H1 (cell line): Measurements from ENCODE around the gene DOC2A. TPM values are rescaled to one million over a fixed set of nuclear protein-coding genes. Genes with fewer than 3 reads are reported as not detected.

Experiments used
- polyA plus RNA-seq, 7 experiments: library from polyadenylated mRNA; depleted of rRNA in 3 of 7; stranded (reverse) in 5 of 7; unstranded in 2 of 7; fragments of >200 nt in 5 of 7; fragments of 200-250 nt in 2 of 7; gene quantifications; 1 replicate in 5 of 7; 2 replicates in 1 of 7; 4 replicates in 1 of 7; pipeline versions ENCODE4 v1.2.1 to v1.2.3, GENCODE V29; 2011 to 2013; ENCODE audit warnings: missing spikeins in 2 of 7, mixed read lengths in 2 of 7
- total RNA-seq: library from RNA; stranded (reverse); fragmentation: NEBNext Ultra II Directional; extraction: Animal tissue kit (Norgen Biotek cat#: 25700); gene quantifications from 2 replicates; pipeline ENCODE4 v1.2.1, GENCODE V29; 2021
- TF ChIP-seq, protein P1 (sequence below): fragments of 300-600 bp; sonication (generic); IDR thresholded peaks from 2 replicates; pipeline ENCODE4 v1.7.1; 2012; ENCODE audit warnings: low read length, moderate library complexity, mild to moderate bottlenecking, inconsistent platforms; ENCODE audit not compliant: insufficient replicate concordance
- TF ChIP-seq, protein P2 (sequence below): IDR thresholded peaks from 2 replicates; pipeline ENCODE4 v1.6.1; 2012; ENCODE audit warnings: inconsistent platforms

Gene DOC2A
- total and polyA plus RNA-seq, 2 of the 8 experiments (the other 6 are each of a cell fraction or from before 2014, with no cell fraction given): 13.9 to 20.7 TPM

DNA sequence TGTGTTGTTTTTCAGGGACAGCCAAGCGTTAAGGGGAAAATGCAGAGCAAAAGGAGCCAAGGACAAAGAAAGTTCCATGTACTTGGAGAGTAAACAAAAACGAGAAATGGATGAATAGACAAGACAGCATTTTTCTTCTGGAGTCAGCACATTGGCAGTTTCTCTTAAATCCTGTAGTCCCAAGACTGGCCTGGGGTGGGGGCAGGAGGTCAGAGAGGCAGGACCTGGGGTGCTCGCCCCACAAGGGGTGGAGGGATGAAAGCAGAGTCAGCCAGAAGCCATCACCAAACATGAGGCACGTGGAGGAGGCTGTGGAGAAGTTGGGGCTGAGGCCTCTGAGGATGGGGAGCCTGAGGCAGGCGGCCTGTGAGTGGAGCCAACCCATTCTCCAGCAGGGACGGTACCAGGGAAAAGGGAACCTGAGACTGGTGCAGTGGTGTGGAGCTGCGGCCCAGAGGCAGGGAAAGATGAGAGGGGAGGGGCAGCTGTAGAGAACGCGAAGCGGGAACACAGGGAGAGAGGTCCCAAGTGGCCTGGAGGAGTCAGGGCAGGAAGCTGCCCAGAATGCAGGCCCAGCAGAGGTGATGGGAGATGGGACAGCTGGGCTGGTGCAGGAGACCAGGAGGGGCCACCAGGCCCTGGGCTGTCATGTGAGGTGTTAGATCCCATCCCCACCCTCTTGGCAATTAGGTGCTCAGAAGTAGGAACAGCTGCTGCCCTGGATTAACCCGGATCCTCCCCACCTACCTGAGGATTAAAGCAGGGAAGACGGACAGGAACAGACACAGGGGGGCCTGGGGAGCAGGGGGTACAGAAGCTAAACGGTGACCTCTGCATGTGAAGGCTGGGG is 17.0 kb upstream of the DOC2A start (continued):
- TF ChIP-seq, protein P1, sequence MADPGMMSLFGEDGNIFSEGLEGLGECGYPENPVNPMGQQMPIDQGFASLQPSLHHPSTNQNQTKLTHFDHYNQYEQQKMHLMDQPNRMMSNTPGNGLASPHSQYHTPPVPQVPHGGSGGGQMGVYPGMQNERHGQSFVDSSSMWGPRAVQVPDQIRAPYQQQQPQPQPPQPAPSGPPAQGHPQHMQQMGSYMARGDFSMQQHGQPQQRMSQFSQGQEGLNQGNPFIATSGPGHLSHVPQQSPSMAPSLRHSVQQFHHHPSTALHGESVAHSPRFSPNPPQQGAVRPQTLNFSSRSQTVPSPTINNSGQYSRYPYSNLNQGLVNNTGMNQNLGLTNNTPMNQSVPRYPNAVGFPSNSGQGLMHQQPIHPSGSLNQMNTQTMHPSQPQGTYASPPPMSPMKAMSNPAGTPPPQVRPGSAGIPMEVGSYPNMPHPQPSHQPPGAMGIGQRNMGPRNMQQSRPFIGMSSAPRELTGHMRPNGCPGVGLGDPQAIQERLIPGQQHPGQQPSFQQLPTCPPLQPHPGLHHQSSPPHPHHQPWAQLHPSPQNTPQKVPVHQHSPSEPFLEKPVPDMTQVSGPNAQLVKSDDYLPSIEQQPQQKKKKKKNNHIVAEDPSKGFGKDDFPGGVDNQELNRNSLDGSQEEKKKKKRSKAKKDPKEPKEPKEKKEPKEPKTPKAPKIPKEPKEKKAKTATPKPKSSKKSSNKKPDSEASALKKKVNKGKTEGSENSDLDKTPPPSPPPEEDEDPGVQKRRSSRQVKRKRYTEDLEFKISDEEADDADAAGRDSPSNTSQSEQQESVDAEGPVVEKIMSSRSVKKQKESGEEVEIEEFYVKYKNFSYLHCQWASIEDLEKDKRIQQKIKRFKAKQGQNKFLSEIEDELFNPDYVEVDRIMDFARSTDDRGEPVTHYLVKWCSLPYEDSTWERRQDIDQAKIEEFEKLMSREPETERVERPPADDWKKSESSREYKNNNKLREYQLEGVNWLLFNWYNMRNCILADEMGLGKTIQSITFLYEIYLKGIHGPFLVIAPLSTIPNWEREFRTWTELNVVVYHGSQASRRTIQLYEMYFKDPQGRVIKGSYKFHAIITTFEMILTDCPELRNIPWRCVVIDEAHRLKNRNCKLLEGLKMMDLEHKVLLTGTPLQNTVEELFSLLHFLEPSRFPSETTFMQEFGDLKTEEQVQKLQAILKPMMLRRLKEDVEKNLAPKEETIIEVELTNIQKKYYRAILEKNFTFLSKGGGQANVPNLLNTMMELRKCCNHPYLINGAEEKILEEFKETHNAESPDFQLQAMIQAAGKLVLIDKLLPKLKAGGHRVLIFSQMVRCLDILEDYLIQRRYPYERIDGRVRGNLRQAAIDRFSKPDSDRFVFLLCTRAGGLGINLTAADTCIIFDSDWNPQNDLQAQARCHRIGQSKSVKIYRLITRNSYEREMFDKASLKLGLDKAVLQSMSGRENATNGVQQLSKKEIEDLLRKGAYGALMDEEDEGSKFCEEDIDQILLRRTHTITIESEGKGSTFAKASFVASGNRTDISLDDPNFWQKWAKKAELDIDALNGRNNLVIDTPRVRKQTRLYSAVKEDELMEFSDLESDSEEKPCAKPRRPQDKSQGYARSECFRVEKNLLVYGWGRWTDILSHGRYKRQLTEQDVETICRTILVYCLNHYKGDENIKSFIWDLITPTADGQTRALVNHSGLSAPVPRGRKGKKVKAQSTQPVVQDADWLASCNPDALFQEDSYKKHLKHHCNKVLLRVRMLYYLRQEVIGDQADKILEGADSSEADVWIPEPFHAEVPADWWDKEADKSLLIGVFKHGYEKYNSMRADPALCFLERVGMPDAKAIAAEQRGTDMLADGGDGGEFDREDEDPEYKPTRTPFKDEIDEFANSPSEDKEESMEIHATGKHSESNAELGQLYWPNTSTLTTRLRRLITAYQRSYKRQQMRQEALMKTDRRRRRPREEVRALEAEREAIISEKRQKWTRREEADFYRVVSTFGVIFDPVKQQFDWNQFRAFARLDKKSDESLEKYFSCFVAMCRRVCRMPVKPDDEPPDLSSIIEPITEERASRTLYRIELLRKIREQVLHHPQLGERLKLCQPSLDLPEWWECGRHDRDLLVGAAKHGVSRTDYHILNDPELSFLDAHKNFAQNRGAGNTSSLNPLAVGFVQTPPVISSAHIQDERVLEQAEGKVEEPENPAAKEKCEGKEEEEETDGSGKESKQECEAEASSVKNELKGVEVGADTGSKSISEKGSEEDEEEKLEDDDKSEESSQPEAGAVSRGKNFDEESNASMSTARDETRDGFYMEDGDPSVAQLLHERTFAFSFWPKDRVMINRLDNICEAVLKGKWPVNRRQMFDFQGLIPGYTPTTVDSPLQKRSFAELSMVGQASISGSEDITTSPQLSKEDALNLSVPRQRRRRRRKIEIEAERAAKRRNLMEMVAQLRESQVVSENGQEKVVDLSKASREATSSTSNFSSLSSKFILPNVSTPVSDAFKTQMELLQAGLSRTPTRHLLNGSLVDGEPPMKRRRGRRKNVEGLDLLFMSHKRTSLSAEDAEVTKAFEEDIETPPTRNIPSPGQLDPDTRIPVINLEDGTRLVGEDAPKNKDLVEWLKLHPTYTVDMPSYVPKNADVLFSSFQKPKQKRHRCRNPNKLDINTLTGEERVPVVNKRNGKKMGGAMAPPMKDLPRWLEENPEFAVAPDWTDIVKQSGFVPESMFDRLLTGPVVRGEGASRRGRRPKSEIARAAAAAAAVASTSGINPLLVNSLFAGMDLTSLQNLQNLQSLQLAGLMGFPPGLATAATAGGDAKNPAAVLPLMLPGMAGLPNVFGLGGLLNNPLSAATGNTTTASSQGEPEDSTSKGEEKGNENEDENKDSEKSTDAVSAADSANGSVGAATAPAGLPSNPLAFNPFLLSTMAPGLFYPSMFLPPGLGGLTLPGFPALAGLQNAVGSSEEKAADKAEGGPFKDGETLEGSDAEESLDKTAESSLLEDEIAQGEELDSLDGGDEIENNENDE: no peak
- TF ChIP-seq, protein P2, sequence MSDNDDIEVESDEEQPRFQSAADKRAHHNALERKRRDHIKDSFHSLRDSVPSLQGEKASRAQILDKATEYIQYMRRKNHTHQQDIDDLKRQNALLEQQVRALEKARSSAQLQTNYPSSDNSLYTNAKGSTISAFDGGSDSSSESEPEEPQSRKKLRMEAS: no peak
- TF ChIP-seq, all 59 proteins: peak for 0
